GM21786 (cell line): ENCODE results near the gene ADAR.

Source experiments
- ATAC-seq: cut with Tn5 transposase; IDR thresholded peaks from one replicate; pipeline ENCODE4 v1.9.1; 2021; ENCODE audit not compliant: unreplicated experiment

Gene ADAR

GRCh38 chr1:154584267-154584994 is 23.6 kb downstream of the ADAR start:
- ATAC-seq, result no peak

GRCh38 chr1:154583773-154584172 is 24.2 kb downstream of the ADAR start:
- ATAC-seq, result no peak

- no peak for ATAC-seq
These were observed 25.1 kb downstream of the ADAR start for GRCh38 chr1:154582885-154583284.

GRCh38 chr1:154581766-154582165 is 26.2 kb downstream of the ADAR start:
- ATAC-seq, result no peak

- no peak for ATAC-seq
These were observed 28.6 kb downstream of the ADAR start for GRCh38 chr1:154579374-154579773.

GRCh38 chr1:154578058-154578418 is 29.9 kb downstream of the ADAR start:
- ATAC-seq, result no peak

- ATAC-seq, result no peak
These were observed 30.5 kb downstream of the ADAR start for GRCh38 chr1:154577346-154578057.

- ATAC-seq, result no peak
These were observed 31.9 kb downstream of the ADAR start for GRCh38 chr1:154575951-154576566.

GRCh38 chr1:154575147-154575927 is 32.6 kb downstream of the ADAR start:
- ATAC-seq, result no peak

- ATAC-seq, result no peak
These were observed 33.3 kb downstream of the ADAR start for GRCh38 chr1:154574716-154575115.

- ATAC-seq, result no peak
These were observed 34.8 kb downstream of the ADAR start for GRCh38 chr1:154573168-154573510.

GRCh38 chr1:154572468-154573167 is 35.4 kb downstream of the ADAR start:
- no peak for ATAC-seq

GRCh38 chr1:154571964-154572288 is 36.1 kb downstream of the ADAR start:
- no peak for ATAC-seq

GRCh38 chr1:154571244-154571963 is 36.6 kb downstream of the ADAR start:
- no peak for ATAC-seq

- ATAC-seq, result no peak
These were observed 39.7 kb downstream of the ADAR start for GRCh38 chr1:154568157-154568815.

GRCh38 chr1:154567386-154568156 is 40.4 kb downstream of the ADAR start, which contains the start of gene CHRNB2:
Gene CHRNB2, plus strand, starts transcription at chr1:154567778. Its CDS starts 267 bp downstream, at chr1:154568045.
- no peak for ATAC-seq

GRCh38 chr1:154565876-154566275 is 42.1 kb downstream of the ADAR start:
- ATAC-seq, result no peak

GRCh38 chr1:154559466-154560044 is 48.4 kb downstream of the ADAR start:
- peak; percentile 40 for ATAC-seq
